T-helper 2 cell (primary cell): ENCODE results near the gene PTPRN2.
"Not testable (repeated sequence)": the region's sequence is repeated elsewhere in the genome, so short reads cannot be mapped to it uniquely, and the experiment has no call there.

Experiments
- DNase-seq, 5 experiments: peaks; one replicate each; pipeline versions ENCODE4 v3.0.0 to v3.0.0-alpha.2; 2012 to 2022

Gene PTPRN2

GRCh38 chr7:158431941-158432347 lies 155.7 kb downstream of the PTPRN2 start:
- DNase-seq, result no peak

- no peak for DNase-seq
These were observed 156.3 kb downstream of the PTPRN2 start for GRCh38 chr7:158431055-158431940.

- DNase-seq, result no peak
These were observed 157.2 kb downstream of the PTPRN2 start for GRCh38 chr7:158430308-158431034.

- DNase-seq, result no peak
These were observed 158.5 kb downstream of the PTPRN2 start for GRCh38 chr7:158428837-158429753.

GRCh38 chr7:158428131-158428836 lies 159.3 kb downstream of the PTPRN2 start:
- DNase-seq, result no peak

- not testable (repeated sequence) for DNase-seq
These were observed 161.9 kb downstream of the PTPRN2 start for GRCh38 chr7:158425676-158426075.

- no peak for DNase-seq
These were observed 163.1 kb downstream of the PTPRN2 start for GRCh38 chr7:158424531-158424930.

- no peak for DNase-seq
These were observed 163.6 kb downstream of the PTPRN2 start for GRCh38 chr7:158424011-158424410.

- no peak for DNase-seq
These were observed 164.6 kb downstream of the PTPRN2 start for GRCh38 chr7:158422887-158423560.

- DNase-seq, result no peak
These were observed 165.3 kb downstream of the PTPRN2 start for GRCh38 chr7:158422196-158422886.

GRCh38 chr7:158421361-158421760 lies 166.3 kb downstream of the PTPRN2 start:
- no peak for DNase-seq

GRCh38 chr7:158420591-158421340 lies 166.9 kb downstream of the PTPRN2 start:
- DNase-seq, result no peak

GRCh38 chr7:158419238-158419785 lies 168.3 kb downstream of the PTPRN2 start:
- no peak for DNase-seq

GRCh38 chr7:158418395-158418794 lies 169.2 kb downstream of the PTPRN2 start:
- not testable (repeated sequence) for DNase-seq

- no peak for DNase-seq
These were observed 171.2 kb downstream of the PTPRN2 start for GRCh38 chr7:158416283-158416933.

GRCh38 chr7:158415316-158415715 lies 172.3 kb downstream of the PTPRN2 start:
- DNase-seq, result no peak

GRCh38 chr7:158414486-158414961 lies 173.1 kb downstream of the PTPRN2 start:
- no peak for DNase-seq

- no peak for DNase-seq
These were observed 173.6 kb downstream of the PTPRN2 start for GRCh38 chr7:158414002-158414401.
